ENCODE measurements around the gene CLK4. TPM values are rescaled to one million over a fixed set of nuclear protein-coding genes. Genes with fewer than 3 reads are reported as not detected.

Gene CLK4
- total RNA-seq, 1 experiment from 2014 or later = 9.8 TPM

DNA sequence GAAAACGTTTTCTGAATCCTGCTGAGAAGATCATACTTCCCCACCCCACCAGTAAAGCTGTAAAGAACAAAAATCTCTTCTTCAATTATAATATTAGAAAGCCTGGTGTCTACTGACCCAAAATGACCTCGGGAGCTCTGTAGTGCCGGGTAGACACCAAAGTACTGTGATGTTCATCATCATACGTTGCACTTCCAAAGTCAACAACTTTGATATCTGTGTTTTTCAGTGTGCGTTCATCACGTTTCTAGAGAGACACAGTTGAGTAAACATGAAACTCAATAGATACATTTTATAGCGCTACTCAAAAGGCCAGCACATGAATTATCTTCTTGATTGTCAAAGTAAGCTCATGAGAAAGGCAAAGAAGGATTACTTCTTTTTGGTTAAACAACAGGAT is 14.6 kb downstream of the CLK4 start:
- DNase-seq (ENCODE audit: low read depth, low spot score) (no peak), ATAC-seq (no peak)
- Histone ChIP-seq H3K4me3 (replicated peaks in 1 of 2; ENCODE audit: low read depth in 1 of 2, low read length in 2 of 2) (no peak overlapping the region), H3K9me2 (ENCODE audit: insufficient read depth) (no peaks in the 10 kb centered on the region), H3K36me3 (ENCODE audit: control insufficient read depth in 1 of 2, insufficient read depth in 2 of 2, low read length in 2 of 2) (peaks cover 45 to 49% of the 10 kb centered on the region in 2 experiments), H3K79me2 (ENCODE audit: insufficient read depth, low read length) (peaks cover 7% of the 10 kb centered on the region; the same call in 1 of the 2 replicates), H4K20me1 (ENCODE audit: insufficient read depth) (no peaks in the 10 kb centered on the region; the same call in 1 of the 2 replicates), H3K27me3 (ENCODE audit: insufficient read depth, low read length) (no peaks in the 10 kb centered on the region), H3K9me3 (ENCODE audit: control insufficient read depth in 1 of 2, insufficient read depth in 1 of 2, low read depth in 1 of 2, low read length in 2 of 2) (no peaks in the 10 kb centered on the region), H3K4me2 (ENCODE audit: low read length) (no peak overlapping the region), H2AFZ (ENCODE audit: low read depth, low read length, poor library complexity, severe bottlenecking) (no peak overlapping the region), H3K4me1 (ENCODE audit: control insufficient read depth in 1 of 2, insufficient read depth in 2 of 2, low read length in 2 of 2) (no peaks in the 10 kb centered on the region), H3K27ac (ENCODE audit: low read depth, low read length) (no peak overlapping the region), H3K9ac (ENCODE audit: low read length) (no peak overlapping the region)
- intact Hi-C loops (cut with micrococcal nuclease) = no loop called here
- ChIA-PET POLR2A (no interaction called here), CTCF (no interaction called here), RAD21 (ENCODE audit: low non-redundant PET in 1 of 2, low total read pairs in 2 of 2, uncharacterized antibody in 2 of 2, unreplicated experiment in 2 of 2) (no interaction called here)
- no peak for TF ChIP-seq CTCF (IDR thresholded peaks at IDR 0.05 in 2 of 3, conservative IDR thresholded peaks at IDR 0.05 in 1 of 3; ENCODE audit: borderline replicate concordance in 1 of 3, insufficient read depth in 1 of 3, low read depth in 2 of 3, low read length in 2 of 3)
- no peak for TF ChIP-seq EZH2 (IDR thresholded peaks at IDR 0.05)
- TF ChIP-seq EGR1 (IDR thresholded peaks at IDR 0.05; ENCODE audit: low read depth) = no peak
- TF ChIP-seq JUND (IDR thresholded peaks at IDR 0.05) = no peak
- TF ChIP-seq YY1 (IDR thresholded peaks at IDR 0.05; ENCODE audit: extremely low read depth, insufficient replicate concordance, low read depth, low read length) = no peak
- TF ChIP-seq TCF7L2 (IDR thresholded peaks at IDR 0.05; ENCODE audit: borderline replicate concordance, extremely low read depth, insufficient read depth, insufficient read length) = no peak
- BruUV-seq (replicated peaks) = no TSS peak

- intact Hi-C loops (cut with micrococcal nuclease) = no loop called here
- RAD21 ChIA-PET (ENCODE audit: low non-redundant PET in 1 of 2, low total read pairs in 2 of 2, uncharacterized antibody in 2 of 2, unreplicated experiment in 2 of 2) = no interaction called here
- Histone ChIP-seq H2AFZ (ENCODE audit: low read depth, low read length, poor library complexity, severe bottlenecking) (no peak overlapping the region), H3K9me3 (ENCODE audit: control insufficient read depth in 1 of 2, insufficient read depth in 1 of 2, low read depth in 1 of 2, low read length in 2 of 2) (0 out of 4 replicates have a peak, but pooled peaks cover 0 to 3% of the 10 kb centered on the region in 2 experiments), H3K27me3 (ENCODE audit: insufficient read depth, low read length) (no peaks in the 10 kb centered on the region), H3K79me2 (ENCODE audit: insufficient read depth, low read length) (no peaks in the 10 kb centered on the region; the same call in 1 of the 2 replicates), H4K20me1 (ENCODE audit: insufficient read depth) (no peaks in the 10 kb centered on the region), H3K4me3 (replicated peaks in 1 of 2; ENCODE audit: low read depth in 1 of 2, low read length in 2 of 2) (no peak overlapping the region), H3K9me2 (ENCODE audit: insufficient read depth) (no peaks in the 10 kb centered on the region), H3K9ac (ENCODE audit: low read length) (no peak overlapping the region), H3K4me2 (ENCODE audit: low read length) (no peak overlapping the region), H3K36me3 (ENCODE audit: control insufficient read depth in 1 of 2, insufficient read depth in 2 of 2, low read length in 2 of 2) (peaks cover 32 to 44% of the 10 kb centered on the region in 2 experiments), H3K4me1 (ENCODE audit: control insufficient read depth in 1 of 2, insufficient read depth in 2 of 2, low read length in 2 of 2) (no peaks in the 10 kb centered on the region), H3K27ac (ENCODE audit: low read depth, low read length) (no peak overlapping the region)
- no peak for ATAC-seq
- no peak for DNase-seq (ENCODE audit: low read depth, low spot score)
- BruUV-seq (replicated peaks) = no TSS peak
- POLR2A ChIA-PET = no interaction called here
- CTCF ChIA-PET = no interaction called here
- TF ChIP-seq REST (IDR thresholded peaks at IDR 0.05; ENCODE audit: low read depth) (no peak), EZH2 (IDR thresholded peaks at IDR 0.05) (no peak), EZH2phosphoT487 (IDR thresholded peaks at IDR 0.05; ENCODE audit: borderline replicate concordance) (no peak), CBX3 (IDR thresholded peaks at IDR 0.05; ENCODE audit: low read depth) (no peak), RAD21 (IDR thresholded peaks at IDR 0.05; ENCODE audit: low read depth) (no peak), SIN3A (IDR thresholded peaks at IDR 0.05; ENCODE audit: low read depth) (no peak), TCF7L2 (IDR thresholded peaks at IDR 0.05; ENCODE audit: borderline replicate concordance, extremely low read depth, insufficient read depth, insufficient read length) (no peak), CTCF (IDR thresholded peaks at IDR 0.05 in 2 of 3, conservative IDR thresholded peaks at IDR 0.05 in 1 of 3; ENCODE audit: borderline replicate concordance in 1 of 3, insufficient read depth in 1 of 3, low read depth in 2 of 3, low read length in 2 of 3) (no peak), POLR2A (IDR thresholded peaks at IDR 0.05; ENCODE audit: borderline replicate concordance, extremely low read depth, insufficient read depth, insufficient read length) (no peak)
These were observed 20.6 kb downstream of the CLK4 start for GRCh38 chr5:178606269-178606668.
